Ramos (cell line): ENCODE data around the gene MTCH2.

Experiments
- in situ Hi-C: fragments of 300-500 bp; cut with MboI; formaldehyde crosslinking; loops from one replicate; pipeline ENCODE4 v1.14.3; 2022; ENCODE audit warnings: low sequenced_read_pairs; ENCODE audit not compliant: unreplicated experiment

Gene MTCH2

GRCh38 chr11:47593492-47593933 lies 48.8 kb downstream of the MTCH2 start:
- in situ Hi-C loops = no loop called here

GRCh38 chr11:47592970-47593369 lies 49.4 kb downstream of the MTCH2 start:
- in situ Hi-C loops = no loop called here

DNA sequence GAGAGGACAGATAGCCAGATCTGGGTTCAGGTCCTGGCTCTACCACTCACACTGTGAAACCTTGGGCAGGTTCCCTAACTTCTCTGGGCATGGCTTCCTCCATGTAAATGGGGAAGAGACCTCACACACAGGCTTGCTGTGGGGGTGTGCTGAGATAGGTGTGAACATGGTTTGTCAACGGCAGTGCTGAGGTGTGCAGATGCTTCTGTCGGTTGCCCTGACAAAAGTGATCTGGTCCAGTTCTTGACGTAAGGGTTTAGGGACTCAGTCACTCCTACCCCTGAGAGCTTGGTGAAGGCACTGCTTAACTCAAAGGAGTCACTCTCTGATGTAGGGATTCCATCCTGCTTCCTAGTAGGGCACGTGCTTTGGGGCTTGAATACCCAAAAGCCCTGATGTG lies 50.1 kb downstream of the MTCH2 start:
- in situ Hi-C loops = no loop called here

GRCh38 chr11:47591764-47592163 lies 50.6 kb downstream of the MTCH2 start:
- in situ Hi-C loops = no loop called here

DNA sequence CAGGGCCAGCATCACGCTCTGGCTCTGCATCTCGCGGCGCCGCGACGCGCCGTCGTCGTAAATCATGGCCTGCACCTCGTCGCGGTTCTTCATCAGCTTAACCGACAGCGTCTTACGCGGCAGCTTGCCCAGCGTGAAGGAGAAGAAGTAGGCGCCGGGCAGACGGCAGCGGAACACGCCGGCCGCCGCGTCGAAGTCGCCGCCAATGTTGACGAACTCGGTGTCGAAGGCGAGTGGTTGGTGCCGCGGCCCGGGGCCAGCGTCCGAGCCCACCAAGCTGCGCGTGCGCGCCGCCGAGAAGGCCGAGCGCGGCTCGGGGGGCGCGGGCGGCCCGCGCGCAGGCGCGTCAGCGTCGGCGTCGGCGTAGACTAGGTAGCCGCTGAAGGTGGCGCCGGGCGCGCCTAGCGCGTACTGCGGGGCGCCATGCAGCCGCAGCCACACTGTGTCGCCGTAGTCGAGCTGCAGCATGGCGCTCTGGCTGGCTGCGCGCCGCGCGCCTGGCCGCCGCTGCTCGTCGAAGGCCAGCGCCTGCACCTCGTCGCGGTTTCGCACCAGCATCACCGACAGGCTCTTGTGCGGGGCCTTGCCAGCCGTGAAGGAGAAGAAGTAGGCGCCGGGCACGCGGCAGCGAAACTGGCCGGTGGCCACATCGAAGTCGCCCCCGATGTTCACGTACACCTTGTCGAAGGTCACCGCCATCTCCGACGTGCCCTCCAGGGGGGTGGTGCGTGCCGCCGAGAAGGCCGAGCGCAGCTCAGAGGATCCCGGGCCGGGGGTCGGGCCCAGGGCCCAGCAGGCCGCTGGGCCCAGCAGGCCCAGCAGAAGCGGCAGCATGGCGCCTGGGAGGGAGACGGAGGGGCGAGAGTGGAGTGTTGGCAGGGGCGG lies 52.1 kb downstream of the MTCH2 start:
- in situ Hi-C loops = no loop called here

DNA sequence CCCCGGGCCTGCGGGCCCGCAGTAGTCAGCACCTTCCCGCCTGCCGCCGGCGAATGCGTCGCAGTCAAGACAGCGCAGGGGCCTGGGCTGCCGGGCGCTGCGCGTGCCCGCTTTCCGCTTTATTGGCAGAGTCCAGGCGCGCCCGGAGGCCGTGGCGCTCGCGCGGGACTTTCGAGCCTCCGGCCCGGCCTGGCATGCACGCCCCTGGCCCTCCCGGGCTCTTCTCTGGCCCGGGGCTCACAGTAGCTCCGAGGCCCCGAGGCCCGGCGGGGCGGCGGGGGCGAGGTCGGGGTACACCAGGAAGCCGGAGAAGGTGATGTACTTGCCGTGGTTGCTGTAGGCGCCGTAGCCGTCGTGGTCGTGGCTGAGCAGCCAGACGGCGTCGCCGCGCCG lies 52.8 kb downstream of the MTCH2 start:
- in situ Hi-C loops = no loop called here

- in situ Hi-C loops = no loop called here
Measured at GRCh38 chr11:47589118-47589517, 53.2 kb downstream of the MTCH2 start.

GRCh38 chr11:47587723-47588326 lies 54.5 kb downstream of the MTCH2 start:
- in situ Hi-C loops = no loop called here

DNA sequence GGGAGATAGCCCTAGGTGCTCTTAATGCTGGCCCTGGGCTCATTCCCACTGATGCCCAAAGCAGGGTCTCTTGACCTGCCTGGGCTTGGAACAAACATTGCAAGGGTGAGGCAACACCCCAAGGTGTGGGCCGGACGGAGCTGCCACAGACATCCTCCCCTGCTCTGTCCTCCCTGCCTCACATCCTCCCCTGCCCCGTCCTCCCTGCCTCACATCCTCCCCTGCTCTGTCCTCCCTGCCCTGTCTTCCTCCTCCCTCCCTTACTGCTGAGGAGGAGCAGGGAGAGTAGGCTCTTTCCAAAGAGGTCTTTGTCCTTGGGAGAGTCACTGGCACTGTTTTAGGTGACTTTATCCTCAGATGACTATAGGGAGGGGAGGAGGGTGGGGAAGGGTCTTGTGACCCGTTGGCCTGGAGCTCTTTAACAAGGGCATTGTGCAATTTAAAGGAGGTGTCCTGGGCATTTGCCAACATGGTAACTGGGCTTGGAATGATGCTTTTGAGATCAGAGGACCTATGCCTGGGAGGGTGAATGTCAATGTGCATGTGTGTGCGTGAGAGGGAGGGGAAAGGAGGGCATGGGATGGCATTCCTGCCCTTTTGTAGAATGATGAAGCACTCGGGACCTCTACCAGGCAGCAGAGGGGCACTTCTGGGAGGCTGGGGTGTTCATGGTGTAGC lies 55.2 kb downstream of the MTCH2 start:
- in situ Hi-C loops = no loop called here

DNA sequence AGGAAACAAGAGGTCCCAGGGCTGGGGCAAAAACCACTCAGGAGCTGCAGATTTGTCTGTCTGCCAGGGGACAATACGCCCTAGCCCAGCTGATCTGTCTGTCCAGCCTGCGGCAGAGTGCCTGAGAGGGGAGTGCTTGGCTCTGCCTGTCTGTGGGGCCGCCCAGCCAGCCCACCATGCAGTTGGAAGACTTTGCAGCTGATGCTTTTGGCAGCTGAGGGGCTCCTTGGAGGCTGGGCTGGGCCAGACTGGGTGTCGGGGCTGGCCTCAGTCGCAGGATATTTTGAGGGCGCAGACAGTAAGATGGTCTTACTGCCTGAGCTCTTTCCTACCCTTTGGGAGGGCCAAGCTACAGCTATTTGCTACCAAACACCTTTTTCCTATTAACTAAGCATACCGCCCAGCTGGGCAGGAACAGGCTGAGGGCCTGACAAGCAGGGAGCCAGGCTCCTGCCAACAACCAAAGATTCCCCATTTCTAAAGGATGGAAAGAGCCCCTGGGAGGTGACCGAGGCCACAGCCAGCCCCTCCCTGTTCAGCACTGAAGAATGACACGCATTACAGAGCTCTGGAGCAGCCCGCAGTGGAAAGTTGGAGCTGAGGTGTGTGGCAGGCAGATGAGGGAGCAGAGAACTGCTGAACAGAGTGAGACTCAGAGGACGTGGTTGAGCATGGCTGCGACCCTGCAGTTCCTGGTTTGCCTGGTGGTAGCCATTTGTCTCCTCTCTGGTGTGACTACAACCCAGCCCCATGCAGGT lies 56.1 kb downstream of the MTCH2 start, which contains the start of gene FAM180B:
TSS of gene FAM180B (plus strand) at position 581 of the 758 bp plus-strand sequence. CDS start at position 672, 91 bp downstream.
- in situ Hi-C loops = no loop called here

DNA sequence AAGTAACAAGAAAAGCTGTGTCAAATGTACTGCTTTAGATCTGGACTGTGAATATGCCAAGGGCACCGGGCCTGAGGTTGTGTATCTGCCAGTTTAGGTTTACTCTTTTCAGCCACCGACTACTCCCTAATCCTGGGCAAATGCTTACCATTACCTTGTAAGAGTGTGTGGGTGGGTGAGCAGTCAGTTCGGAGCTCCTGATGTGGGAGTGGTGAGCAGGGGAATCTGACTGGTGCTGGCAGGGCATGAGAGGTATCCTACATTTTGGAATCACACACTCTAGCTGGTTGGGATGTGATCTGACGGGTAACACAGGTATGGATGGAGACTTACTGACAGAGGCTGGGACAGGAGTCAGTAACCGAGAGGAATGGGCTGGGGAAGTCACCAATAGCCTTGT lies 58.5 kb downstream of the MTCH2 start:
- in situ Hi-C loops = no loop called here

DNA sequence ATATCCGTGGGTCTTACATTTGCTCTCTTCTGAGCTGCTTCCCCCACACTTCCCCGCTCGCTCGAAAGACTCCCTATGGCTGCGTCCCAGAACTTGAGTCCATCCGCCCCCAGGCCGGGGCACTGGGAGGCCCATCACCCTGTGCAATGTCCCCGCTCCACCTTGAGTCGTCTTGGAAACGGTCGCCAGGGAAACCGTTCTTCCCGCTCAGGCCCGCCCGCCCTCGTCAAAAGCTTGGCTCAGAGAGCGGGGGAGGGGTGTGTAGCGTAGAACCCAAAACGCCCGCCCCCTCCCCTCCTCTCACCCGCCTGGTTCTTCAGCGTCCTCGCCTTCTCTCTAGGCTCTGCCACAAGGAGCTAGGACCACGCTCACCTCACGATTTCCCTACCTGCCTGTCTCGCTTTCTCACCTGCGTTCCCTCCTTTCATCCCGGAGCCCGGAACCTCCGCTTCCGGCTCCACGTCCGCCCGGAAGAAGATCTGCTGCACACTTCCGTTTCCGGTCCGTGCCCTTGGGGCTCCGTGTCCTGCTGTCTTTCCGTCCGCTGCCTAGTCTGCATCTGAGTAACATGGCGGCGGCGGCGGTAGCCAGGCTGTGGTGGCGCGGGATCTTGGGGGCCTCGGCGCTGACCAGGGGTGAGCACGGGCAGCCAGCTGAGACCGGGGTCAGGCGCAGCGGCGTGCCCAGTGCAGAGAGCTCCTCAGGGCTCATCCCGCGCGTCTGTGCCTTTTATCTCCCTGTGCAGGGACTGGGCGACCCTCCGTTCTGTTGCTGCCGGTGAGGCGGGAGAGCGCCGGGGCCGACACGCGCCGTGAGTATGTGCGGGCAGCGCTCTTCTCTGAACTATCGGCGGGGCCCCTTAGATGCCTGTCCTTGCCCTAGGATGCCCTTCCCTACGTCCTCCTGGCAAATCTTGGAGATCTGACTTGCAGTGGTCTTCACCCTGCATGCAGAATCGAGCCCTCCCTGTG lies 63.5 kb downstream of the MTCH2 start, which contains the start of the genes KBTBD4 and NDUFS3:
TSS of gene KBTBD4 (minus strand) at position 447 of the 971 bp plus-strand sequence. CDS start at position 428, 19 bp downstream.
TSS of gene NDUFS3 (plus strand) at position 551 of the 971 bp plus-strand sequence. CDS start at position 569, 18 bp downstream.
- in situ Hi-C loops = no loop called here

- in situ Hi-C loops = no loop called here
Measured at GRCh38 chr11:47577460-47578041, 64.8 kb downstream of the MTCH2 start.

GRCh38 chr11:47573321-47573720 lies 69.0 kb downstream of the MTCH2 start:
- in situ Hi-C loops = no loop called here

DNA sequence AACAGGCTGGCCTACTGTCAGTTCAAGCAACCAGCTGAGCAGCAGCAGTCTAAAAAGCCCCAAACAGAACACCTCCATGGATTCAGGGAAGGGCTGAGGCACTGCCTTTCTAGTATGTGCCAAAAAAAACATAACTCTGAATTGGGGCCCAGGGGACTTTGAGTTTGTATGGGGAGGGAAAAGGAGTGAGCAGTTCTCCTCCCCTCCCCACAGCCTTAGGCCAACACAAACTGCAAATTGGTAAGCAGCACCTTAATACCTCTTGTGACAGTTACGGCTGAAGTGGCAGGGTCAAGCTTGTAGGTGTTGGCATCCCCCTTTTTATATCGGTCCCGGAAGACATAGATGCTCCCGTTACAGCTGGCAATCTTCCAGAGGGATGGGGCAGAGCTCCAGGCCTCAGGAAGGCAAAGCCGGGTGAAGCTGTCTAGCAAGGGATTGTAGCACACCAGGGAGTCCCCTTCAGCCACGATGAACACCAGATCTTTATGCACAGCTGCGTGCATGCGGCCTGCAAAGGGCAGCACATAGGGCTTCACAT lies 69.6 kb downstream of the MTCH2 start:
- in situ Hi-C loops = no loop called here

GRCh38 chr11:47571895-47572294 lies 70.5 kb downstream of the MTCH2 start:
- in situ Hi-C loops = no loop called here

GRCh38 chr11:47571357-47571729 lies 71.0 kb downstream of the MTCH2 start:
- in situ Hi-C loops = no loop called here

- in situ Hi-C loops = no loop called here
Measured at GRCh38 chr11:47570651-47571356, 71.6 kb downstream of the MTCH2 start.
